H54 (cell line): ENCODE measurements around the gene GNA12.
A peak's percentile ranks its signal among the peaks of the same experiment; 100 is the strongest.

Source experiments
- DNase-seq: peaks from one replicate; pipeline ENCODE4 v3.0.0; 2011; ENCODE audit warnings: low spot score, mixed read lengths; ENCODE audit not compliant: insufficient read length
- FAIRE-seq: peaks from 3 replicates; lab custom pipeline; 2011; peaks lifted over from hg19 to GRCh38; lab: Jason Lieb, UNC
- POLR2A ChIP-seq: IDR thresholded peaks from 2 replicates; pipeline ENCODE4 v1.6.1; 2011; ENCODE audit warnings: low read depth, mild to moderate bottlenecking, low read length

Gene GNA12

DNA sequence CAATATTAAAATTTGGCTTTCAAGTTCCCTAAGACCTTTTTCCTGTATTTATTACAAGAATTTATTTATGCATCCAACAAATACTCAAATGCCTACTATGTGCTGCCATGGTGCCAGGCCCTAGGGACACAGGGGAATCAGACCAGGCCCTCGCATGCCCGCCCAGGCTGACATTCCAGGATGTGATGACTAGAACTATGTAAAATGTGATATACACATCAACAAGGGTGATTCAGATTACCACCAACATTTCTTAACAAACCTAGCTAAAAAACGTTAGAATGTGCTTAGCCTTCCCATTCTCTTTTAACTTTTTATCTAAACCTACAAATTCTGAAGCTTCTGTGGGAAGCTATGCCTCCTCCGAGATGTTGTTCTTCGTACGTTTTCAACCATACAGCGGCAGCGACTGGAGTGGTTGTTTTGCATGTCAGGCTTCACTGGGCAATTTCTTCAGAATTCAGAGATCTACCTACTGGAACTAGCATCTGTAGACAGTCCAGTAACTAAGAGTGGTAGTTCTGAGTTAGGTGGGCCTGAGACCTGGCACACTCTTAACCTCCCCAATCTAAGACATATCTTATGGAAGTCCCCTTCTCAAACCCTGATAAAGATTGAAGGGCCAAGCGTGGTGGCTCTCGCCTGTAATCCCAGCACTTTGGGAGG lies 22.1 kb downstream of the GNA12 start:
- FAIRE-seq (no peak), DNase-seq (peak; percentile 88)
- TF ChIP-seq POLR2A = no peak

- no peak for TF ChIP-seq POLR2A
- peak; percentile 58 for DNase-seq
- no peak for FAIRE-seq
These were observed 22.8 kb downstream of the GNA12 start for GRCh38 chr7:2821161-2821841.

DNA sequence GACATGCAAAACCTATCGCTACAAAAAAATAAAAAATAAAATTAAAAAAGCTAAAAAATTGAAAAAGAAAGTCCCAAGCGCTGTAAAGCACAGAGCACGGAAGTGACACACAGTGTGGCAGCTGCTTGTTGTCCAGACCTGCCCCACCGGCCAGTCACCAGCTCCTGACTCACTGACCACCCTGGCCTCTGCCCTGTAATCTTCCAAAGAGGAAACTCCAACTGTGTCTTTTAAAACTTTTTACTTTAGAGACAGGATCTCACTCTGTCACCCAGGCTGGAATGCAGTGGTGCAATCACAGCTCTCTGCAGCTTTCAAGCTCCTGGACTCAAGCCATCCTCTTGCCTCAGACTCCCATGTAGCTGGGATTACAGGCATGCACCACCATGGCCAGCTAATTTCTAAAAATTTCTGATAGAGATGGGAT lies 23.6 kb downstream of the GNA12 start:
- no peak for FAIRE-seq
- DNase-seq = peak; percentile 96
- no peak for TF ChIP-seq POLR2A

GRCh38 chr7:2819954-2820397 lies 24.1 kb downstream of the GNA12 start:
- TF ChIP-seq POLR2A = no peak
- DNase-seq = no peak
- FAIRE-seq = no peak

GRCh38 chr7:2819161-2819953 lies 24.8 kb downstream of the GNA12 start:
- FAIRE-seq (no peak), DNase-seq (no peak)
- TF ChIP-seq POLR2A = no peak

GRCh38 chr7:2818653-2819052 lies 25.5 kb downstream of the GNA12 start:
- no peak for TF ChIP-seq POLR2A
- DNase-seq (no peak), FAIRE-seq (no peak)

GRCh38 chr7:2818121-2818520 lies 26.0 kb downstream of the GNA12 start:
- FAIRE-seq (no peak), DNase-seq (no peak)
- TF ChIP-seq POLR2A = no peak

DNA sequence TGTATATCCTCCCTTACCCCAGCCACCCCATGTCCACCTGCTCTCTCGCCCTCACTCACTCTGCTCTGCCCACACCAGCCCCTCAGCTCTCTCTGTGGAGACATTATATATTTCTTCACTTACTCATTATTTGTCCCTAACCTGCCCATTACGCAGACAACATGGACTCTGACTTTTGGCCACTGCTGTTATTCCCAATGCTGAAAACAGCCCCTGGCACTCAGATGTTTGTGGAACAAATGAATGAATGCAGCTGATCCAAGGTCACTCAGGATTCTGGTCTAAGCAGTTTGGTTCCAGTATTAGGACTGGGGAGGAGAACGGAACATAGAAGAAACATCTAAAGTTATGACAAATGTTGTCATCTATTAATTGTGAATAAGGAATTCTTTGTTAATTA lies 26.7 kb downstream of the GNA12 start:
- no peak for TF ChIP-seq POLR2A
- no peak for FAIRE-seq
- DNase-seq = no peak

GRCh38 chr7:2815875-2816245 lies 28.2 kb downstream of the GNA12 start:
- DNase-seq (no peak), FAIRE-seq (no peak)
- TF ChIP-seq POLR2A = no peak; the same call in 1 of the 2 replicates

DNA sequence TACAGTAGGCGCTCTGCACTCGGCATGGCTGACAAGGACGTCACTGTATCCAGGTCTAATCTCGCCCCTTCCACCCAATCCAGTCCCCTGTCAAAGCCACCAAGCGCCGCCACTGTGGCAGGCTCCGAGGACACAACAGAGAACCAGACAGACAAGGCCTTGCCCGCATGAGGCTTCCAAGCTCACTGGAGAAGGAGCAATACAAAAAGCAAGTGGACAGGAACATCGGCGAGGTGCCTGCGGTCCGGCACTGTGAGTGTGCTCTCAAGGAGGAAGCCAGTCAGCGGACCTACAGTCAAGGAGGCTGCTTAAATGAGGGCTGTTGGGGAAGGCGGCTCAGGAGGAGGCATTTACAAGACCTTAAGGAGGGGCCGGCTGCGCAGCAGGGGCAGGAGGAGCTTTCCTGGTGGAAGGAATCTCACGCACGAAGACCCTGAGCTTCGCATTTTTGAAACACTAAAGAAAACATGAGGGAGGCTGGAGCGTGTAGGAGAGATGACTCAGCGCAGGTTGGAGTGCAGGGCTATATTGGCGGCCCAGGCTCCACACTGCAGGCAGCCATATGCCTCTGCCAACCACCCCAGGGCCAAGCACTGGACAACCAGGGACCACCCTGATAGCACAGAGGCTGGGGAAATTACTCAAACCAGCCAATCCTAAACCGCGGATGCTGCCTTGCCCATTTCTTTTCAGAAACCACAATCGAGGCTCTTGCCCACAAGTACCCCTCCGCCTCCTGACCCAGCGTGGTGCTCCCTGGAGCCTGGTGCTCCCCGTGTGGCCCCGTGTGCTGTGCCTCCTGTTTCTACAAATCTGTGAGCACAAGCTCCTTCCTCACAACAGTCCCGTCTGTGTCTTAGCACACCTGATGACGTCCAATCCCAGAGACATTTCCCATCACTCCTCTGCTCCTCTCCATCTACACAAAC lies 28.9 kb downstream of the GNA12 start:
- TF ChIP-seq POLR2A = 0 out of 2 replicates have a peak, but pooled peaks have one; percentile 5
- DNase-seq (no peak), FAIRE-seq (no peak)

DNA sequence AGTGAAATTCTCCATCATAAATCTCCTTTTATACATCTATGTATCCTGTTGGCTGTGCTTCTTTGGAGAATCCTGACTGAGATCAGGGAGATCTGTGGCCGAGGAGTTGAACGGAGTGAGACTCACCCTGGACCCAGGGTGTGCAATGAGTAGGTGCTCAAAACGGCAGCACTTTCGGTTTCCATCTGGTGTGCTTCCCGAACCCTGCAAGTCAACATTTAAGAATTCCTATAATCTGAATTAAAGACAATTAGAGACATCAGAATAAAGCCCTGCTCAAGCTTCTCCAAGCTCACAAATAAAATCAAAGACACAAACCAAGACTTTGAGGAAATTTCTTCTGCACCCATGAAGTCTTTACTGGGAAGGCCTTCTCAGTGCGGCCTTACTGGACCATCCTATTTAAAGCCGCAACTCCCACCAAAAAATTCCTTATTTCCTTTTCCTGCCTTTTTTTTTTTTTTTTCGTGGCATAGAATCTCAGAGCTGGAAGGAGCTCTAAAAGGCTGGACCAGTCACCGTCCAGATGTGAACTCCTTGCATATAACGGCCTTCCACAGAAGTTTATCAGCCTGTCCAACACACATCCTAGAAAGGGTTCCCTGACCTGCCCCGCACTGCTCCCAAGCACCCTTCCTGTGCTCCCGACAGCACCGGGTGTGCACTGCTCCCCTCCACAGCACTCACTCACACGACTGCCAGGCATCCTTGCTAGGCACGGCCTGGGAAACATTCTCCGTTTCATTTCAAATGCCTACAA lies 29.7 kb downstream of the GNA12 start:
- FAIRE-seq (no peak), DNase-seq (no peak)
- no peak for TF ChIP-seq POLR2A

GRCh38 chr7:2813350-2814185 lies 30.5 kb downstream of the GNA12 start:
- no peak for FAIRE-seq
- DNase-seq = no peak
- no peak for TF ChIP-seq POLR2A
